Stimulated activated CD8-positive, alpha-beta memory T cell treated with anti-CD3 and anti-CD28 coated beads, Interleukin-15, amount 100 ng/mL, for 48 hours (primary cell): ENCODE results near the gene USP44.
"Not testable (repeated sequence)": the region's sequence is repeated elsewhere in the genome, so short reads cannot be mapped to it uniquely, and the experiment has no call there.

Experiments used
- DNase-seq, 2 donors: peaks; one replicate each; pipeline ENCODE4 v3.0.0-alpha.2; 2020; ENCODE audit warnings: low read depth in 2 of 2

The USP44 gene

GRCh38 chr12:95509300-95509699 lies 42.0 kb downstream of the USP44 start:
- DNase-seq = no peak

DNA sequence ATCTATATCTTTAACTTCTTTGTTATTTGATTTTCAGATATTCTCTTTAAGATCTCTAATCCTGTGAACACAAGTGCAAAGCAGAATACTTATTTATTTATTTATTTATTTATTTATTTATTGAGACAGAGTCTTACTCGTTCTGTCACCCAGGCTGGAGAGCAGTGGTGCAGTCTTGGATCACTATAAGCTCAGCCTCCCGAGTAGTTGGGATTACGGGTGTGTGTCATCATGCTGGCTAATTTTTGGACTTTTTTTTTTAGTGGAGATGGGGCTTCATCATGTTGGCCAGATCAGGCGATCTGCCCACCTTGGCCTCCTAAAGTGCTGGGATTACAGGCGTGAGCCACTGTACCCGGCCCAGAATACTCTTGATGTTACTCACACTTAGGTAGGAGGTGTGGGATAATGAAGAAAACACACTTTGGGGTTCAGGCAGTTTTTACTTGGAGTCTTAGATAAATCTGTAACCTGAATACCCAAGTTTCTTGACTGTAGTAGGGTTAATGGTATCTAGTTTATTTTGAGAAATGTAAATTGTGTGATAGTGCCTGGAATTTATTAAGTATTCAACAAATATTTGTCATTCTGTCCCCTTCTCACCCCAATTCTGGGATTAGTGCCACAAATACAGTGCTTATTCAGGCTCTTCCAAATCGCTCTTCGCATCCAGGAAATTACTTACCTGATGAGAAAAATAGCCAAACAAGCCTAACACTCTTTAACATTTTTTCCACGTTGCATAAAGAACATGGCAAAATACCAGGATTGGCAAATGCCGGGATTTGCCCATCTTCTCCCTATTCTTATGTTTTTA lies 44.4 kb downstream of the USP44 start:
- DNase-seq = no peak

- no peak for DNase-seq
Measured at GRCh38 chr12:95505039-95505438, 46.2 kb downstream of the USP44 start.

DNA sequence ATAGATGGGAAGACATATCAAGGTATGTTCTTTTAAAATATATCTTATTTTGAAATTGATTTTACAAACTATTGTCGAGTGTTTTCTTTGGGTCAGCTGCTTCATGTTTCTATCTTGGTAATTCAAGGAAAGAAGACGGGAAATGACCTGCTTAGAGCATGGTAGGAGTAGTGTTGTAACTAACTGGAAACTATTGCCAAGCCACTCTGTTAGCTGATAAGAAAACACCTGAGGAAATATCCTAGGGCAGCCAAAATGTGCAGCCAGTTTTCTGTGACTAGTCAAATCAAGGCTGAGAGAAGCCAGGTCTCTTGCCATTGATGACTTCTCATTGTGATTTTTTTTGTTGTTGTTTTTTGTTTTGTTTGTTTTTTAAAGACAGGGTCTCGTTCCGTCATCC lies 47.1 kb downstream of the USP44 start:
- DNase-seq = no peak

DNA sequence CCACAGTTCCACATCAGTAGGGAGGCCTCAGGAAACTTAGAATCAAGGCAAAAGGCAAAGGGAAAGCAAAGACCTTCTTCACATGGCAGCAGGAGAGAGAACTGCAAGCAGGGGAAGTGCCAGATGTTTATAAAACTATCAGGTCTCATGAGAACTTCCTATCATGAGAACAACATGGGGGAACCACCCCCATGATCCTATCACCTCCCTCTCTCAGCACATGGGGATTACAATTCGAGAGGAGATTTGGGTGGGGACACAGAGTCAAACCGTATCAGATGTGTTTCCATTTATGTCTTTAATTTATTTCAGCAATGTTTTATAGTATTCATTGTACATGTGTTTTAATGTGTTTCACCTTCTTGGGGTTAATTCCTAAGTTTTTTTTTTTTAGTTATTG lies 51.5 kb downstream of the USP44 start:
- no peak for DNase-seq

DNA sequence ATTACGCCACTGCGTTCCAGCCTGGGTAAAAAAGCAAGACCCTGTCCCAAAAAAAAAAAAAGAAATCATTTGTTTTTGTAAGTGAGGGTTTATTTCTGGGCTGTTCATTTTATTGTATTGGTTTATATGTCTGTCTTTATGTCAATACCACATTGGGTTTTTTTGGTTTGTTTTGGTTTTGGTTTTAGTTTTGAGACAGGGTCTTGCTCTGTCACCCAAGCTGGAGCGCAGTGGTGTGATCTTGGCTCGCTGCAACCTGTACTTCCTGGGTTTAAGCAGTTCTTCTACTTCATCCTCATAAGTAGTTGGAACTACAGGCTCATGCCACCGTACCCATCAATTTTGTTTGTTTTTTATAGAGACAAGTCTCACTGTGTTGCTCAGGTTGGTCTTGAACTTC lies 52.3 kb downstream of the USP44 start:
- DNase-seq = no peak

- no peak for DNase-seq
Measured at GRCh38 chr12:95497031-95497430, 54.2 kb downstream of the USP44 start.

DNA sequence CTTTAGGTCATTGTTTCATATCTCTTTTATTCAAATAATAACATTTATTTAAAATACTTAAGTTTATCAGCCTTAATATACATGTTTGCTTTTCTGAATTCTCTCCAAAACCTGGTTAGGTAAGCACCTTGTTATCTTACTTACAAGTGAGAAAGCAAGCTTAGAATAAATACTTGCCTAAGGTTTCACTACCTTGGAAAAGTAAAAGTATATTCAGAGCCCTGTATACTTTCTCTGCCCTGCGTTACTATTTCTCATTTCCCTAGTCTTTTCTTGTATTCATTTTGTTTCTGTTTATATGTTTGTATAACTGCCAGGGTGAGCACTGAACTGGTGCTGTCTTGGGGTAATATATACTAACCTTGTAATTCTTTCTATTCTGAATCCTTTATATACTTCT lies 55.8 kb downstream of the USP44 start:
- no peak for DNase-seq

DNA sequence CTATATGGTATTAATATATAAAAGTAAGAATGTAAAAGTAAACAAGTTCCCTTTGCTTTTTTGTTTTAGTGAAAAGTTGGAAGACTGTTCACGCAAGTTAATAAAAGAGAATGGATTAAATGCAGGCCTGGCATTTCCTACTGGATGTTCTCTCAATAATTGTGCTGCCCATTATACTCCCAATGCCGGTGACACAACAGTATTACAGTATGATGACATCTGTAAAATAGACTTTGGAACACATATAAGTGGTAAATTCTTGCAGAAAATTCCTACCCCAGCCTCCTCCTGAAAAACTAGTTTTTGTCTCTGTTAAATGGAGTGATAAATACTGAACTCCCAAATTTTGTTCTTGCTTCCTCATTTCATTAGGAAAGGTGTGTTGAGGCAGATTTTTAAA lies 56.4 kb downstream of the USP44 start:
- DNase-seq = no peak

- DNase-seq = no peak
Measured at GRCh38 chr12:95492462-95492861, 58.8 kb downstream of the USP44 start.

- DNase-seq = no peak
Measured at GRCh38 chr12:95487024-95487423, 64.3 kb downstream of the USP44 start.

- no peak for DNase-seq
Measured at GRCh38 chr12:95484524-95484923, 66.8 kb downstream of the USP44 start.

DNA sequence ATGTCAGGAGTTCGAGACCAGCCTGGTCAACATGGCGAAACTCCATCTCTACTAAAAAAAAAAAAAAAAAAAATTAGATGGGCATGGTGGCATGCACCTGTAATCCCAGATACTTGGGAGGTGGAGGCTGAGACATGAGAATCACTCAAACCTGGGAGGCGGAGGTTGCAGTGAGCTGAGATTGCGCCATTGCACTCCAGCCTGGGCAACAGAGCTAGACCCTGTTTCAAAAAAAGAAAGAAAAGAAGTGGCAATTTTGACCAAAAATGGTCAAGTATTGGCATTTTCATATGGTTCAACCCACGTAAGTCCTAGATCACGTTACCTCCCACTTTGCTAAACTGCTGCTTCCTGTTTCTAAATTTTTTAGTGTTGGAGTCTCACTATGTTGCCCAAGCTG lies 68.7 kb downstream of the USP44 start:
- DNase-seq = not testable (repeated sequence)

DNA sequence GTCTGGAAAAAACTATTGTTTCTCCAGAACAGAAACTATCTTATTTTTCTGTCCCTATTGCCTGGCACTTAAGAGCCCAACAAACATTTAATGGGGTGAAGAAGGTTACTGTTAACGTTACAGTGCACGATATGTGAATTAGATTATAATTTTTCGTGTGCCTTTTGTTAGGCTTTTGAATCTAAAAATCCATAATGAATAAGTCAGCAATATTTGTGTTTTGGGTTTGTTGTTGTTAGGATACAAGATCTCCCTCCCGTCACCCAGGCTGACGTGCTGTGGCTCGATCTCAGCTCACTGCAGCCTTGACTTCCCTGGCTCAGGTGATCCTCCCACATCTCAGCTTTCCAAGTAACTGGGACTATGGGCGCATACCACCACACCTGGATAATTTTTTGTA lies 69.4 kb downstream of the USP44 start:
- no peak for DNase-seq

DNA sequence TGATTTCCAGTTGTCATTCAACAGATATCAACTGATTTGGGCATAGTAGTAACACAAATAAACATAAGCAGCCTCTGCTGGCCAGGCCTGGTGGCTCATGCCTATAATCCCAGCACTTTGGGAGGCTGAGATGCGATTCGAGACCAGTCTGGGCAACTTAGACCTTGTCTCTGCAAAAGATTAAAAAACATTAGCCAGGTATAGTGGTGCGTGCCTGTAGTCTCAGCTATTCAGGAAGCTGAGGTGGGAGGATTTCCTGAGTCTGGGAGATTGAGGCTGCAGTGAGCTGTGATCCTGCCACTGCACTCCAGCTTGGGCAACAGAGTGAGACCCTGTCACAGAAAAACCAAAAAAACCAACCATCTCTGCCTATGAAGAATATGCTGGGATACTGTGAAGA lies 70.2 kb downstream of the USP44 start:
- DNase-seq = no peak

DNA sequence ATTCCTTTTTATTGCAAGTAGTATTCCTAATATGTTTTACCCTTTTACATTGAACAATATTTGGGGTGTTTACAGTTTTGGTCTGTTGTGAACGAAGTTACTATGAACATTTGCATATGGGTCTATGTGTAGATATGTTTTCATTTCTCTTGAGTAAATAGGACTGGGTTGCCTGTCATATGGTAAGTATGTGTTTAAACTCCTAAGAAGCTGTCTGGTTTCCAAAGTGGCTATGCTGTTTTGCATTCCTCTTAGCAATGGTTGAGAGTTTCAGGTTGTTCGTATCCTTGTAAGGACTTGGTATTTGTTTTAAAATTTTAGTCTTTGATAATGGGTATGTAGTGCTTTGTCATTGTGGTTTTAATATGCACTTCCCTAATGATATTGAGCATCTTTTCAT lies 71.0 kb downstream of the USP44 start:
- no peak for DNase-seq

- no peak for DNase-seq
Measured at GRCh38 chr12:95474660-95474958, 76.7 kb downstream of the USP44 start.

DNA sequence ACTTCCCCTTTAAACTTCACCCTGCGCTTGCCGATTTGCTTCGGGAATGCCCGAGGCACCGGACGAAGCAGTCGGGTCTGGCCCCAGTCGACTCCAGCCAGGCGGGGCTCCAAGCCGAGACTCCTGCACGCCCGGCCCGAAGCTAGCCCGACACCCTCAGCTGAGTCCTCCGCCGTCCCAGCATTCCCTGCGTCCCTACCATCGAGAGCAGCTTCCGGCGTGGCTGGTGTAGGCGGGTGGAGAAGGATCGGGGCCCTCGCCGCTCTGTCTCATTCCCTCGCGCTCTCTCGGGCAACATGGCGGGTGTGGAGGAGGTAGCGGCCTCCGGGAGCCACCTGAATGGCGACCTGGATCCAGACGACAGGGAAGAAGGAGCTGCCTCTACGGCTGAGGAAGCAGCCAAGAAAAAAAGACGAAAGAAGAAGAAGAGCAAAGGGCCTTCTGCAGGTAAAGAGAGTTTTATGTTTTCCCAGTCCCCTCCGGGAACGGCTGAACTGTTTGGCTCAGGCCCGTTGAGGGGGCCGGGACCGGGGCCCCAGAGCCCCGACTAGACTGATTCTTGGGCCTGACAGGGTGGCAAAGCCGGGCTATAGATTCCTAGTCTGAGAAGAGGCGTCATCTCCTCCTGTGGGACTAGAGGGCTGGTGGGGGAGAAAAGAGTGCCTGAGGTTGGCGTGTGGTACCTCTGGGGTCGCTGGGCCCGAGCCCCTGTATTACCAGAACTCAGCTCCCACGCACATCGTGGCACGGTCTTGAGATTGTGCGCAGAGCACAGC lies 77.2 kb downstream of the USP44 start, which contains the start of gene METAP2:
METAP2 (plus strand) TSS at position 269 of the 776 bp plus-strand sequence; CDS start at position 297, 28 bp downstream.
- DNase-seq = peak; percentile 93

DNA sequence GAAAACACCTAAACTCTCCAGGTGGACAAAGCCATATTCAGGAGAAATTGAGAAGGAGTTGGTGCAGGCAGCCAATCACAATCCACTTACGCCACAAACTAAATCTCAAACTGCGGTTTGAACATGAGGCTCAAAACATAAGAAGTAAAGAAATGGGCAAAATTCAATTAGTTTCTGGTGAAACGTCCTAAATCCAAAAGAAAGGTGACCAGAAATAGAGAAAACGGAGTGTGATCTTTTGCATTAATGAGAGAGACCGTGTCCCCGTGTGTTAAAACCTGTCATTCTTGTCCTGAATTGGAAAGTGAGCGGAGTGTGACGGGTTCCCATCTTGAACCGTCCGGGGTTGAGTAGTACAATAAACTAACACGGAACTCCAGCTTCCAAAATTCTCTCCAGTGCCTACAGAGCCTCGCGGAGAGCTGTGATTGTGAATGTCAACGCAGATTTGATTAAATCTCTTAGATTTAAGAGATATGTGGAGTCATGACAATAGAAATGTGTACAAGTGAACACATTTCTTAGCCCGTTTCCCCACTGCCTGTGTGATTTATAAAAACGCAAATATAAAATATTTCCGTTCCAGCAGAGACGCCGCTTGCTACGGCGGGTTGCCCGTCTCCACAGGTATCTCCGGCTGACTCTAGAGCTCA lies 77.9 kb downstream of the USP44 start:
- no peak for DNase-seq

GRCh38 chr12:95470300-95470699 lies 81.0 kb downstream of the USP44 start:
- DNase-seq = no peak
